HG02884 (cell line): ENCODE data around the gene LMOD2.

ENCODE experiments used
- ATAC-seq: cut with Tn5 transposase; IDR thresholded peaks from one replicate; pipeline ENCODE4 v1.9.1; 2021; ENCODE audit warnings: mild to moderate bottlenecking, moderate library complexity; ENCODE audit not compliant: unreplicated experiment

The LMOD2 gene

DNA sequence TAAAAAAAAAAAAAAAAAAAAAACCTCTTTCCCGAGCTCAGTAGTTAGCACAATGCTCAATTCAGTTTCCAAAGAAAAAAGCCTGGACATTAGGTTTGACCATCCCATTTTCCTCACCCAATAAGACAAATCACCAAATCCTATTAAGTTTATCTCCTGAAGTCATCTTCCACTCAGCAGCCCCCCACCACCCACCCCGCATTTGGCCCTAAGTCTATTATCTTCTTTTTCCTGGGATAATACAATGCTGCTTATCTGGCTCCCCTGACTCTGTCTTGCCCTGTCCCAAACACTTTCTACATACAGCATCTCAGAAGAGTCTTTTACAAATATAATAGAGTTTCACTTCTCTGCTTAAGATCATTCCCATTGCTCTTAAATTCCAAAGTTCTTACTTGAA lies 17.8 kb upstream of the LMOD2 start:
- ATAC-seq, result no peak

DNA sequence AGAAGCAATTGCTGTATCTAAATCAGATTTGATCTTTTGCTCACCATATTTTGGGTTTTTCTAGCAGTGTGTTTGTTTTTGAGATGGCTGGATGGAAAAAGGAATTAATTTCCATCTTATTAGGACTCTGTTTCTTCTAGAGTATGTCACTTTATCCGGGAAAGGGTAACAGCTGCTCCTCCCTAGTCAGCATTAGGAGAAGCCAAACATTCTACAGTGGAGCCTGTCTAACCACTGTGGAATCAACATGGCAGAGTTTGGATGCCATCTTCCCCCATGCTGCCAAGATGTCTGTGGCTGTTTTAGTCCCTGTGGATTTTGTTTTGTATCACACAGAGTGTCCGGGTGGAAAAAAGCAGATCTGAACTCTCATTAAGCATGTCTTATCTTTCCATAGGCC lies 16.0 kb upstream of the LMOD2 start:
- ATAC-seq, result no peak

DNA sequence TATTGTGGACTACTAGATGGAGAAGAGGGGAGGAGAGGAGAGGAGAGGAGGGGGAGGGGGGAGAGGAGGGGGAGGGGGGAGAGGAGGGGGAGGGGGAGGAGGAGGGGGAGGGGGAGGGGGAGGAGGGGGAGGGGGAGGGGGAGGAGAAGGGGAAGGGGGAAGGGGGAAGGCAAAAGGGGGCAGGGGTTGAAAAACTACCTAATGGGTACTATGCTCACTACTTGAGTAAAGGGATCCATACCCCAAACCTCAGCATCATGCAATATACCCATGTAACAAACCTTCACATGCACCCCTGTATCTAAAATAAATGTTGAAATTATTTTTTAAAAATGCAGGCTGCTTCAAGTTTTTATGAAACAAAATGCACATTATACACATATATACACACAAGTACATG lies 15.1 kb upstream of the LMOD2 start:
- no peak for ATAC-seq

DNA sequence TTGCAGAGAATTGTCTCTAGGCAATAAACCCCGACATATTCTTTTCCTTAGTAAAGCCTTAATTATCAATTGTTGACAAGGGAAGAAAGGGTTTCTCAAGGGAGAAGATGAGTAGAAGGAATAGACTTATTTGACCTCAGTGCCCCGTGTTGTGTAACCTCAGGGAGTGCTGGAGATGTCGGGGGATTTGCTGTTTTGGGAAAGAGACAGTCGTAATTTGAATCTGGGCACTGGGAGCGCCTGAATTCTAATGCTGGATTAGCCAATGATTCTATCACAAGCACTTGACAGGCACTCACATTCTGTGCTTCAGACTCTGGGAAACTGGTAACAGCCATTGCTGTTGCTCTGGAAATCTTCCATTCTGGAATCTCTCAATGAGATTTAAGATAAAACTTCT lies 13.8 kb upstream of the LMOD2 start:
- no peak for ATAC-seq

DNA sequence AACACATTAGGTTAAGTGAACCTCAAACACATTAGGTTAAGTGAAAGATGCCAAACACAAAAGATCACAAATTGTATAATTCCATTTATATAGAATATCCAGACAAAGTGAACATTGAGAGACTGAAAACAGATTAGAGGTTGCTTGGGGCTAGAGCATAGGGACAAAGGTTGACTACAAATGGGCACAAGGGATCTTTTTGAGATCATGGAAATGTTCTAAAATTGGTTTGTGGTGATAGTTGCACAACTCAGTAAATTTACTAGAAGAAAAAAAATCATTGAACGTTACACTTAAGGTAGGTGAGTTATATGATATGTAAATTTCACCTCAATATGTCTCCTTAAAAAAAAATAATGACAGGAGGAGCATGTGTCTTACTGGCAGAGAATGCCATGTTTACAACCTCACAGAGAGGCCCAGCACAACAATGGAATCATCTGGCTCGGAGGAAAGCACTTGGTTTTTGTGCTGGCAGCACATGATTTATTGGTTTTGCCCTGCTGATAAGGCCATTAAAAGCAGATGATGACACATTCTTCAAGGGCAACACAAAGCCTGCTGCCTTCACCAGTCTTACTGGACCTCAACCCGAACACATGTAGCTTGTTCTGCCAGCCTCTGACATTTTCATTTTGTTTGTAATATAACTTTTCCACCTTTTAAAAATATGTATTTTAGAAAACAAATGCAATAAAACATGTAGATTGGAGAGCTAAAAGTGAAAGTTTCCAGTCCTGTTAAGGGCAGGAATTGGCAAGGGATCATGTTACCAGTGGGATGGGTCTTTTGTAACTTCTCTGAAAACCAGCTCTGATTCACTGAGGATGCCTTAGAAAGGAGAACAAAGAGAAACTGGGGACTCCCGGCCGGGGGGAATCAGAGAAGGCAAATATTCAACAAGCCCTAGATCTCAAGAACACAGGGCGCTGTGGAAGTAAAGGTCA lies 11.9 kb upstream of the LMOD2 start:
- no peak for ATAC-seq

DNA sequence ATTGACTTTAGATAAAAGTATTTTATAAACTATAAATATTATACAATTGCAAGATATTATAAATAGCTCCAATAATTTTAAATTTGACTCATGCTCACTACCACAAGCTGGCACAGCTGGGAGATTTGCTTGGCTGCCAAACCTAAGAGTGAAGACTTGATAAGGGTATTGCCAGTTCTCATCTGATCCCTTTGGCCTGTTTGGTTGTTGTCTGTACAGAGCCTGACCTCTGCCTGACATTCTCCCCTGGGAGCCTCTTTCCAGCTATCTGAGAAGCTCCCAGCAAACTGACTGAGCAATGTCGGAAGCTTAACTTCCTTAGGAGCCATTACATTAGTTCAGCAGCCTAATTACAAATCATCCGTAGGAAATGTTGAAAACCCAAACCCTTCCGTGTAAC lies 10.2 kb upstream of the LMOD2 start:
- ATAC-seq, result no peak

DNA sequence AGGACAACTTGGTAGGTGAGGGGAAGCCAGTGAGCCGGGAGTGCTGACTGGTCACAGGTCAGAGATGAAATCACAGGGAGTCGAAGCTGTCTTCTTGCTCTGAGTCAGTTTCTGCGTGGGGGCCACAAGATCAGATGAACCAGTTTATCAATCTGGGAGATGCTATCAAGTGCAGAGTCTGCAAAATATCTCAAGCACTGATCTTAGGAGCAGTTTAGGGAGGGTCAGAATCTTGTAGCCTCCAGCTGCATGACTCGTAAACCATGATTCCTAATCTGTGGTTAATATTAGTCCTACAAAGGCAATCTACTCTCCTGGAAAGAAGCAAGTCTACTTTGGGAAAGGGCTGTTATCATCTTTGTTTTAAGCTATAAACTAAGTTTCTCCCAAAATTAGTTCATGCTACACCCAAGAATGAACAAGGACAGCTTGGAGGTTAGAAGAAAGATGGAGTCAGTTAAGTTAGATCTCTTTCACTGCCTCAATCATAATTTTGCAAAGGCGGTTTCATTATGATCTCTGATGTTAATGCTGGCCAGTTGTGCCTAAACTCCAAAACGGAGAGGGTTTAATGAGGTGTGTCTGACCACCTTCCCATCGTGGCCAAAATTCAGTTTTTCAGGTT lies 8.4 kb upstream of the LMOD2 start:
- no peak for ATAC-seq

DNA sequence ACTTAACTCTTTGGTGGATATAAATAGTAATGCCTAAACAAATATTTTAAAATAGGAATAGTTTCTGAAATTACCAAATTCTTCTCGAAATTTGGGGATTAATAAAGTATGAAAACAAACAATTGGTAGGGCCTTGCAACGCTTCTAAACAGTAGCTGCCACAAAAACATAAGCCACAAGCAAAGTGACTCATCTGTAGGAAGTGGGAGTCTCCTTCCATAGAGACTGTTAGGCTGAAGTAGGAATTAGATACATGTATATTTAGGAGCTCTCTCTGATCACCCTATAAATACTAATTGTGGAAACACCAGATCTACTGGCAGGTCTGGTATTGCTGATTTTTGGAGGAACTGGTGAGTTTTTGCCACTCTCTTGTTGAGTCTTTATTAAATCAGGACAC lies 5.7 kb upstream of the LMOD2 start:
- ATAC-seq, result no peak

DNA sequence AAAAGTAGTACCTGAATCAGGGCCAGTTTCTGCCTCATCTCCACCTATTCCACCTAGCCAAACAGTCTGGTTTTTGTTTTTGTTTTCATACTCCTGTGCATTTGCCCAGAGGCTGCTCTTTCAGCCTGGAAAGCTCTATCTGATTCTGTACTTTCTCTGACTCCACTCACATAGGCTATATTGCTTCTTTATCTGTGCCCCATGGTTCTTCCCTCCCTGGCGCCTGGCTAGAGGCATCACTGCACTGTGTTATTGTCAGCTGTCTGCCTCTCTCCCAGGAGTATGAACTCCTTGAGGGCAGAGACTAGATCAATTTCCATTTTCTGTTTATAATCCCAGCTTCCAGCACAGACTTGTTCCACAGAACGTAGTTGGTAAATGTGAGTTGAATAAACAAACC lies 5.1 kb upstream of the LMOD2 start:
- ATAC-seq, result no peak

DNA sequence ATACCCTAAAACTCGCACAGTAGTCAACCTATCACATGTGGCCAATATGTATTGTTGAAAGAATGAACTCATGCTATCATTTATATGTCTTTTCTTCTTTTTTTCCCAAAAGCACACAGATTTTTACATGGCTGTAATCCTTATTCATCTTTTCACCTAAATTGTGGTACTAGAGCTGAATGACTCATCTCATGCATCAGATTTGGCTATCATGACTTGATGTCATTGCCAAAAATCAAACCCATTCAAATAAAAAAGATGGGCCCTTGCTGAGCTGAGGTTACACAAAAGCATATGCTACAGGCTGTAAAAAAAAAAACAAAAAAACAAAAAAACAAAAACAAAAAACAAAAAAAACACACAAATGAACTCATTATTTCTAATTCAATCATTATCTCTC lies 3.3 kb upstream of the LMOD2 start:
- ATAC-seq, result no peak

DNA sequence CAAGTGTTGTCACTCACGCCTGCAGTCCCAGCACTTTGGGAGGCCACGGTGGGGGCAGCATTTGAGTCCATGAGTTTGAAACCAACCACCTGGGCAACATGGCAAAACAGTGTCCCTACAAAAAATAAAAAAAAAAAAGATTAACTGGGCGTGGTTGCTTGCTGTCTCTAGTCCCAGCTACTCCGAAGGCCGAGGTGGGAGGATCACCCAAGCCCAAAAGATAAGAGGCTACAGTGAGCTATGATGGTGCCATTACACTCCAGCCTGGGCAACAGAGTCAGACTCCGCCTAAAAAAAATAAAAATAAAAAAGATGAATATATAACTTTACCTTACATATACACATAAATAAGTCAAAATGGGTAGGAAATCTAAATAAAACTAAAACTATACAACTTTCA lies 2.5 kb upstream of the LMOD2 start:
- ATAC-seq, result no peak

DNA sequence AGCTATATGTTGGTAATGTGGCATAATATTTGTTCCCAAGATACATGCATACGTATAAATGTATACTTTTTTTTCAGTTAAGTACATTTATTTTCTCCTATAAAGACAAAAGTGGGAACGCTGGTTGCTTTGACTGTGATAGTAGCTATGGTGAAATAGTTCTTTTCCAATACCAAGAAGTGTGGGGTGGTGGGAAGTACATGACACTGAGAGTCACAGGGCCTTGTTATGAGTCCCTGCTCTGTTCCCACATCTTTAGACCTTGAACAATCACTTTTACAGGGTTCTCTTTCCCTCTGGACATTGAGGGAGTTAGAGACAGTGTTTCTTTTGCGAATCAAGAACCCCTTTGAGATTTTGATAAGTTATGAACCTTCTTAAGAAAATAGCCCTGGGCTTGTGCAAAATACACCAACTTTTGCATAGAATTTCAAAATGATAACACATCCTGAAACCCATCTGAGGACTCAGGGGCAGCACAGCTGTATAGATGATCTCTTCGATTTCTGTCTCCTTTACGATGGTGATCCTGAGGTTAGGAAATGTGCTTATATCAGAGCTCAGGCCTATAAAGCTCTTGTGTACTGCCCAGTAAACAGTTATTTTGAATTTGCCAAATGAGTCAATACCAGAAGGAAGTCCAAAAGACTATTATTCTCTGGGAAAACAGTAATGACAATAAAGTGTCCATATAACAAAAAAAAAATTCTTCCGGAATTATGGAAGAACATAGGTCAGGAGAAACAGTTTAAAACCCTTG lies 1.1 kb downstream of the LMOD2 start:
- ATAC-seq, result no peak

DNA sequence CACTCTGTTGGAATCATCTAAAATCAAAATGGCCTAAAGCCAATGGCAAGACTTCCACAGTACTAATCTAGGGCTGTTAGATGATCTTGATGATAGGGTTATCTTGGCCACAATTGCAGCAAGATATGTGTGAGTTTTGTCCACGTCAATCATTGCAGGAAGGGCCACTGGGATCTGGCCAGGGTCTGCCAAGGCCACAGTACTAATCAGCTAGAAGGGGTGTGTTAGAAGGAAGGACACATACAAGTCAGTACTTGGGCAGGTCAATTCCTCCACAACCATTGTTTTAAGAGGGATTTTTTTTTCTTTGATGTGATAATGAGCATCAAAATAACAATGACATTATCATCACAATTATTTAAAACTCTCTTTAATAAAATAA lies 1.6 kb downstream of the LMOD2 start:
- ATAC-seq, result no peak

DNA sequence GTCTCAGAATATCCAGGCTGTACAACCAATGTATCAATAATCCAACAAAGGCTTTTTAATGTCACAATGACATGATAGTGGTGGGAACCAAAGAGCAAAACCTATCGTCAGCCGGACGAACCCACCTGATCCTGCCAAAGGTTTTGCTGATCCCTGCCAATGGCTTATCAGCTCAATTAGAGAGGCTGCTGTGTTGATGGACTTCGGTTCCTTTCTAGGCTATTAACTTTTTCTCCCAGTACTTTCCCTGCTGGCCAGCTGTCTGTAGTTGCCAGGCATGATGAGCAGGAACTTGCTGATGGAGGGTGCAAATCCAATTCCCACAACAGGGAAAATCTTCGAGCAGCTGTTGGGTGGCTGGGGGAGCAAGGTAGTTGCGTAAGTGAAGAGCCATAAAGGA lies 2.4 kb downstream of the LMOD2 start:
- ATAC-seq, result no peak

DNA sequence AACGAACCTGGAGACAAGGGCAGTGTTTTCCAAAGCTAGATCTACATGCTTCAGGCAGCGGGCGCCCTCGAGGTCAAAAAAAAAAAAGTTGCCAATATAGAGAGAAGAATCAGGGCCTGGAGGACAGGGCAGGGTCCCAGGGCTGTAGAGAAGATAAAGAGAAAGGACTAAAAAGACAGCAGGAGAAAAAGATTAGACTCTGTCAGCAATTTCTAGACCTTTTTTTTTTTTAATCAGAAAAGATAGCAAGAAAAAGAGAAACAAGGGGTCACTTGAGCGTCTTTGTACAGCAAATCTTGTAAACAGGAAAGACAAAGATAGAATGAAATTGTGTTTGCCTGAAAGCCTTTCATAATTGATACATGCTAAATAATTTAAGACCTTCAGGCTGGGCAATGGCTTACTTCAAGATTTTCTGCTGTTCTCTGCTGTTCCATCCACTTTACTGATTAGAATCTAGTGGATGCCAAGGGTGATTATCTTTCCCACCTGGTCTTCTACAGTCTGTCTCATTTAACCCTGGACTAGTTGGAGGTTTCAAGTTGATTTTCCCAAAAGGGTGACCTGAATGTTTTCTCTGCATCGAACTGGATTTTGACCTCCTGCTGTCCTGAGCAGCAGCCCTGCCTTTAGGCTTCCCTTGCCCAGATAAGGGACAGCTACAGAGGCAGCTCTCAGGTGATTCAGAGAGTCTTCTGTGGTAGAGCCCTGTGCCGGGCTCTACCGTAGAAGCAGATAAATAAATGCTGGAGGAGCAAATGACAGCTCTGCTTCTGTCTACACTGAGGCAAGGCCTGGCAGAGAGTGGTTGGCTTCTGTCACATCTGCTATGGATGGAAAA lies 5.1 kb downstream of the LMOD2 start:
- ATAC-seq, result no peak

DNA sequence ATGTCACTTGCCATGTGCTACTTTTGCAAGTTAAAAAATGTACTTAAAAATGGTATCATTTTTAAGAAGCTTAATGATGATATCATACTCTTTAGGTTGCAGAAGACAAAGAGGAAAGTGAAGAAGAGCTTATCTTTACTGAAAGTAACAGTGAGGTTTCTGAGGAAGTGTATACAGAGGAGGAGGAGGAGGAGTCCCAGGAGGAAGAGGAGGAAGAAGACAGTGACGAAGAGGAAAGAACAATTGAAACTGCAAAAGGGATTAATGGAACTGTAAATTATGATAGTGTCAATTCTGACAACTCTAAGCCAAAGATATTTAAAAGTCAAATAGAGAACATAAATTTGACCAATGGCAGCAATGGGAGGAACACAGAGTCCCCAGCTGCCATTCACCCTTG lies 6.1 kb downstream of the LMOD2 start:
- no peak for ATAC-seq

DNA sequence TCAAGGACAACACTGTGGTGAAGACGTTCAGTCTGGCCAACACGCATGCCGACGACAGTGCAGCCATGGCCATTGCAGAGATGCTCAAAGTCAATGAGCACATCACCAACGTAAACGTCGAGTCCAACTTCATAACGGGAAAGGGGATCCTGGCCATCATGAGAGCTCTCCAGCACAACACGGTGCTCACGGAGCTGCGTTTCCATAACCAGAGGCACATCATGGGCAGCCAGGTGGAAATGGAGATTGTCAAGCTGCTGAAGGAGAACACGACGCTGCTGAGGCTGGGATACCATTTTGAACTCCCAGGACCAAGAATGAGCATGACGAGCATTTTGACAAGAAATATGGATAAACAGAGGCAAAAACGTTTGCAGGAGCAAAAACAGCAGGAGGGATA lies 6.6 kb downstream of the LMOD2 start:
- ATAC-seq, result no peak

DNA sequence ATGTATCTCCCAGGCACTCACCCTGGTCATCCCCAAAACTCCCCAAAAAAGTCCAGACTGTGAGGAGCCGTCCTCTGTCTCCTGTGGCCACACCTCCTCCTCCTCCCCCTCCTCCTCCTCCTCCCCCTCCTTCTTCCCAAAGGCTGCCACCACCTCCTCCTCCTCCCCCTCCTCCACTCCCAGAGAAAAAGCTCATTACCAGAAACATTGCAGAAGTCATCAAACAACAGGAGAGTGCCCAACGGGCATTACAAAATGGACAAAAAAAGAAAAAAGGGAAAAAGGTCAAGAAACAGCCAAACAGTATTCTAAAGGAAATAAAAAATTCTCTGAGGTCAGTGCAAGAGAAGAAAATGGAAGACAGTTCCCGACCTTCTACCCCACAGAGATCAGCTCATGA lies 7.1 kb downstream of the LMOD2 start:
- no peak for ATAC-seq

DNA sequence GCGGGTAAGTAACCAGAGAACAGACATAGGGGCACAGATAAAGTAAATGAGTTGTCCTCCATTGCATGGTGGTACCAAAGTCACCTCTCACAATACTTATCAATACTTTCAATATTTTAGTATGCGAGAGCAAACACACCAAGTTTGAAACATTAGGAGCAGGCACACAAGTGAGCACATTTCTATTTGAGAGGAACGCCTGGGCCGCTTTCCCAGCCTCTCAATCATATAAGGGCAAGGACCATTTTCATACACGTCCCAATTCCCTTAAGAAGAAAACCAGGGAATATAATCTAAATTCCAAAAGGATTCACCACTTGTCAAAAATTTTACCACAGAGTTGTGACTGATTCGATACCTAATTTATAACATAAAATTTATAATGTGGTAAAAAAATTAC lies 7.5 kb downstream of the LMOD2 start:
- no peak for ATAC-seq

DNA sequence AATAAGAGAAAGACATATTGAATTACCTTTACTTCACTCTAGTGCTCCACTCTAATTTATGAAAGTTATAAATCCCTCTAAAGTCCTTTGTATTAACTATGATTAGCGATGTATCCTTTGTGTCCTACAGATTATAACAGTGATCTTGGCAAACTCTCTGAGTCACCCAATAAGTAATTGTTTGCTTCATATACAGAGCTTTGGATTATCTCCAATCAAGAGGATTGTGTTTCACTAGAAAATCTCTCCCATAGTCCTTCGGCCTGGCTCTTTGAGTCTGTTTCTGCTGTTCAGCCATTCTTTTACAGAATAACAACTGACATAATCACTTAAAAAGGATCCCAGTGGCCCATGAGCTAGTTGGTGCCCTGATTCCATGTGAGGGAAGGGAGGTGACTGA lies 9.5 kb downstream of the LMOD2 start:
- no peak for ATAC-seq

DNA sequence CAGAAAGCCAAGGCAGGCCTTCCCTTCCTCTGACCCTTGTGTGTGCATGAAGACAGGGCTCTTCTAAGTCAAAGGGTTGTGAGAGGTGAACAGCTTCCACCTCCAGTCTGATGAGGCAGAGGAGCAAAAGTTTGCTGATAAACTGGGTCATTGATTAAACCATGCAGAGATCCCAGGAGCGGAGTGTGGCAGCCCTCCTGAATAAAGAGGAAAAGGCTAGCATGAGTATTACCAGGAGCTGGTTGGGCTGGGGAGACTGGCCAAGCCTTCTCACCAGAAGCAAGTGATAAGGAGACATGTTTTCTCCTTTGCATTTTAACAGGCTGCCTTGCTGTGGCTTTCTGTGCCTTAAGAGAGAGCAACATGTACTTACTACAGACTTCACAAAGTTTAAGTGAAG lies 10.2 kb downstream of the LMOD2 start:
- no peak for ATAC-seq
